Smooth muscle cell (in vitro differentiated cells): ENCODE results near the gene IFRD2. TPM values are rescaled to one million over a fixed set of nuclear protein-coding genes. Genes with fewer than 3 reads are reported as not detected.

ENCODE experiments used
- DNase-seq: peaks from one replicate; lab custom pipeline; 2025; ENCODE audit not compliant: unreplicated experiment; lab: John Stamatoyannopoulos, UW
- H2AFZ ChIP-seq: fragments of 200-600 bp; sonication (generic); 2 replicates; pipeline ENCODE4 v1.6.0; 2016; ENCODE audit warnings: antibody characterized with exemption, low read depth, mild to moderate bottlenecking
- H3F3A ChIP-seq: fragments of 200-600 bp; sonication (generic); 2 replicates; pipeline ENCODE4 v1.6.0; 2017; ENCODE audit warnings: antibody characterized with exemption, low read depth
- H3K27ac ChIP-seq: fragments of 200-600 bp; sonication (generic); 2 replicates; pipeline ENCODE4 v1.5.1; 2016; ENCODE audit warnings: low read depth, mild to moderate bottlenecking
- H3K27me3 ChIP-seq: fragments of 200-600 bp; sonication (generic); 2 replicates; pipeline ENCODE4 v1.6.1; 2016; ENCODE audit warnings: low read depth, mild to moderate bottlenecking
- H3K36me3 ChIP-seq: fragments of 200-600 bp; sonication (generic); 2 replicates; pipeline ENCODE4 v1.5.1; 2016; ENCODE audit warnings: low read depth
- H3K4me1 ChIP-seq: fragments of 200-600 bp; sonication (generic); 2 replicates; pipeline ENCODE4 v1.5.1; 2016; ENCODE audit warnings: low read depth
- H3K4me2 ChIP-seq: fragments of 200-600 bp; sonication (generic); 2 replicates; pipeline ENCODE4 v1.6.0; 2016; ENCODE audit warnings: mild to moderate bottlenecking
- H3K4me3 ChIP-seq: fragments of 200-600 bp; sonication (generic); 2 replicates; pipeline ENCODE4 v1.5.1; 2016; ENCODE audit warnings: mild to moderate bottlenecking
- H3K79me2 ChIP-seq: fragments of 200-600 bp; sonication (generic); 2 replicates; pipeline ENCODE4 v1.6.0; 2016; ENCODE audit warnings: low read depth, mild to moderate bottlenecking
- H3K9ac ChIP-seq: fragments of 200-600 bp; sonication (generic); 2 replicates; pipeline ENCODE4 v1.6.0; 2016; ENCODE audit warnings: low read depth
- H3K9me3 ChIP-seq: fragments of 200-600 bp; sonication (generic); replicated peaks from 2 replicates; pipeline ENCODE4 v1.5.1; 2016; ENCODE audit warnings: low read depth
- H4K20me1 ChIP-seq: fragments of 200-600 bp; sonication (generic); 2 replicates; pipeline ENCODE4 v1.6.0; 2016; ENCODE audit warnings: low read depth
- CTCF ChIP-seq: fragments of 200-600 bp; sonication (generic); IDR thresholded peaks from 2 replicates; pipeline ENCODE4 v1.5.1; 2017; ENCODE audit warnings: borderline replicate concordance, mild to moderate bottlenecking, antibody characterized with exemption; ENCODE audit not compliant: insufficient read depth, poor library complexity, severe bottlenecking
- WGBS: methylation state at CpG from one replicate; pipeline ENCODE4 v1.1.7; 2016; ENCODE audit warnings: low lambda C conversion rate; 5-methylcytosine and 5-hydroxymethylcytosine counted together
- polyA plus RNA-seq: library from polyadenylated mRNA; unstranded; fragments of >200 nt; fragmentation: Nextera tagmentation; extraction: Ambion mirVana; gene quantifications from 2 replicates; pipeline ENCODE4 v1.2.1, GENCODE V29; 2016
- total RNA-seq: library from RNA; depleted of rRNA; stranded (reverse); fragments of >200 nt; gene quantifications from 2 replicates; pipeline ENCODE4 v1.2.3, GENCODE V29; 2014

The IFRD2 gene
- total and polyA plus RNA-seq, 2 experiments from 2014 or later: 20.8 to 59.3 TPM

GRCh38 chr3:50324351-50325112 lies 32.3 kb upstream of the IFRD2 start:
- 63% methylated on average over 4 of the region's 4 CpGs for WGBS
- H2AFZ ChIP-seq: no peak overlapping the region
- no peak for DNase-seq

DNA sequence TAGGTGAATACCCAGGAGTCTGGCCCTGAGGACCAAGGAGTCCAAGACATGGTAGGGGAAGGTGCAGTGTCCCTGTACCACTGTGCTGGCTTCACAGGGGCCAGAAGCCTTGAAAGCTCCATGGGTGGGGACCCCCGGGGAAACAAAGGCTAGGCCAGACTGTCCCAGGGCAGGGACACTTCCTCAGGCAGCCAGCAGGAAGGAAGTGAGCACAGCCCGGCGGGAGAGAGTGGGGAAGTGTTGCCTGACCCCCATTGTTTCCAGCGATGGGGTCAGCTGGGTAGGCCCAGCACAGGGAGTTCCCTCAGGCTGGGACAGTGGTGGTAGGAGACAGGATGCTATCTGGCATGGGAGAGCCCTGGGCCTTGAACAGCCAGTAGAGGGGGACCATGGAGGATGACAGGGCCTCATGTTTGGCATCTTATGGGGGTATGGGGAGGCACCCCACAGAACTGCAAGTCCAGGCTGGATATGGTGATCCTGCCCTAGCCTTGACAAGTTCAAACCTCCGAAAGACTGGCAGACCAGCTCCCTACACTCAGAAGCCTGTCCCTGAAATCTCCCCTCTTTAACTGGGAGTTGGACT lies 31.5 kb upstream of the IFRD2 start:
- Histone ChIP-seq H4K20me1 (no peaks in the 10 kb centered on the region), H3K4me3 (no peak overlapping the region), H3K9ac (no peak overlapping the region), H3K4me2 (no peak overlapping the region), H3K79me2 (peaks cover 35% of the 10 kb centered on the region), H3K36me3 (no peaks in the 10 kb centered on the region), H3F3A (peaks cover 11% of the 10 kb centered on the region), H3K9me3 (no peaks in the 10 kb centered on the region), H3K4me1 (peaks cover 27% of the 10 kb centered on the region), H3K27me3 (no peaks in the 10 kb centered on the region), H3K27ac (no peak overlapping the region), H2AFZ (no peak overlapping the region)
- DNase-seq: no peak
- TF ChIP-seq CTCF: no peak
- 93% methylated on average over 5 of the region's 5 CpGs for WGBS

More at GRCh38 chr3:50324351-50325112, 32.3 kb upstream of the IFRD2 start:
- Histone ChIP-seq H3K4me3 (no peak overlapping the region), H3K79me2 (peaks cover 27% of the 10 kb centered on the region), H3K27ac (no peak overlapping the region), H3K9me3 (no peaks in the 10 kb centered on the region), H4K20me1 (no peaks in the 10 kb centered on the region), H3K27me3 (no peaks in the 10 kb centered on the region), H3F3A (peaks cover 12% of the 10 kb centered on the region), H3K4me1 (peaks cover 27% of the 10 kb centered on the region), H3K4me2 (no peak overlapping the region), H3K36me3 (no peaks in the 10 kb centered on the region), H3K9ac (no peak overlapping the region)
- peak; percentile 81 for TF ChIP-seq CTCF

DNA sequence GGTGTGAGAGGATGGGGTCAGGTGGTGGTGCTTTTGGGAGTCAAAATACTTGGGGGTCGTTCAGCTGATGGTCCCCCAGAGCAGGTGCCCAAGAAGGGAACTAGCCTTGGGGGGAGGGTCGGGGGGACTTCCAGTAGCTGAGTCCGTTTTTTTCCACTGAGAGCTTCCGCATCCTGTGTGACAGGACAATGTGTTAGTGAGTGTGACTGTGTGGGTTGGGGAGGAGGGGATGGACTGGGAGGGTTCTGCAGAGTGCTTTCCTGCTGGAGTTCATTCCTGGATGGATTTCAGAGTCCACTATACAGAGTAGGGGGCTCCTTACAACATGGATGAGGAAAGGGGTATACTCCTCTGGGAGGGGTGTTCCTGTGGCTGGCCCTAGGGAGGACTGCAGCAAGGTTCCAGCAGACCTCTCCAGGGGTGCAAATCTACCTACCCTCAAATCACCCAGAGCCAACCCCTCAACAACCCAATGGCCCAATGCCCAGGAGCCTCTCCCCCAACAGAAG lies 30.9 kb upstream of the IFRD2 start:
- no peak for DNase-seq
- Histone ChIP-seq H3K4me1 (peaks cover 24% of the 10 kb centered on the region), H3K4me3 (no peak overlapping the region), H3K9me3 (no peaks in the 10 kb centered on the region), H3K79me2 (peaks cover 37% of the 10 kb centered on the region), H3K27me3 (no peaks in the 10 kb centered on the region), H3K27ac (no peak overlapping the region), H2AFZ (no peak overlapping the region), H4K20me1 (peaks cover 4% of the 10 kb centered on the region), H3K9ac (no peak overlapping the region), H3K36me3 (no peaks in the 10 kb centered on the region), H3K4me2 (no peak overlapping the region), H3F3A (peaks cover 6% of the 10 kb centered on the region)
- 42% methylated on average over 4 of the region's 4 CpGs for WGBS
- TF ChIP-seq CTCF: no peak
